Lower lobe of right lung (tissue), 2 donors: Measurements from ENCODE around the gene CNTLN. TPM values are rescaled to one million over a fixed set of nuclear protein-coding genes. Genes with fewer than 3 reads are reported as not detected.

Source experiments
- ATAC-seq, 2 donors: fragments of 200-7000 bp; cut with Tn5 transposase; one replicate each; pipeline ENCODE4 v1.9.1; 2020 to 2022; ENCODE audit warnings: mild to moderate bottlenecking in 2 of 2, moderate library complexity in 2 of 2
- DNase-seq: peaks from one replicate; pipeline ENCODE4 v3.0.0-alpha.2; 2020
- H3K27ac ChIP-seq: fragments of 200-600 bp; one replicate; pipeline ENCODE4 v1.8.0; 2022
- H3K27me3 ChIP-seq: fragments of 200-600 bp; one replicate; pipeline ENCODE4 v1.8.0; 2022; ENCODE audit warnings: low read depth
- H3K36me3 ChIP-seq: fragments of 200-600 bp; one replicate; pipeline ENCODE4 v1.8.0; 2022; ENCODE audit warnings: mild to moderate bottlenecking
- H3K4me1 ChIP-seq: fragments of 200-600 bp; one replicate; pipeline ENCODE4 v1.8.0; 2022
- H3K4me3 ChIP-seq: fragments of 200-600 bp; one replicate; pipeline ENCODE4 v1.8.0; 2022; ENCODE audit warnings: mild to moderate bottlenecking
- H3K9me3 ChIP-seq: fragments of 200-600 bp; one replicate; pipeline ENCODE4 v1.8.0; 2022
- CTCF ChIP-seq: fragments of 200-600 bp; IDR thresholded peaks from one replicate; pipeline ENCODE4 v1.8.0; 2022; ENCODE audit warnings: antibody characterized with exemption, mild to moderate bottlenecking
- intact Hi-C: fragments of 100-400 bp; cut with DNase I; formaldehyde crosslinking; loops from one replicate; pipeline ENCODE4 v1.11.0; 2022
- total RNA-seq: library from RNA; stranded (reverse); fragmentation: NEBNext Ultra II Directional; extraction: Animal tissue kit (Norgen Biotek cat#: 25700); gene quantifications from one replicate; pipeline ENCODE4 v1.2.1, GENCODE V29; 2021
- donor health status: DM: no; HTN: yes; CAD: no; lungs with severe emphysema.

Gene CNTLN
- total RNA-seq, 1 donor from 2014 or later = 9.2 TPM

- H3K36me3 ChIP-seq = no peaks in the 10 kb centered on the region
- DNase-seq (no peak), ATAC-seq (no peak)
- no peaks in the 10 kb centered on the region for H3K9me3 ChIP-seq
- no peak overlapping the region for H3K27ac ChIP-seq
- H3K27me3 ChIP-seq = no peaks in the 10 kb centered on the region
- H3K4me1 ChIP-seq = no peaks in the 10 kb centered on the region
- no peak overlapping the region for H3K4me3 ChIP-seq
- TF ChIP-seq CTCF = no peak
- intact Hi-C loops = no loop called here
Measured at GRCh38 chr9:17414986-17415385, 280.1 kb downstream of the CNTLN start.

GRCh38 chr9:17422994-17423680 lies 288.3 kb downstream of the CNTLN start:
- H3K36me3 ChIP-seq = no peaks in the 10 kb centered on the region
- DNase-seq = peak; percentile 48
- no peak overlapping the region for H3K27ac ChIP-seq
- TF ChIP-seq CTCF = no peak
- no peaks in the 10 kb centered on the region for H3K4me1 ChIP-seq
- ATAC-seq = peak; percentile 70 to 85
- H3K27me3 ChIP-seq = no peaks in the 10 kb centered on the region
- intact Hi-C loops = no loop called here
- no peaks in the 10 kb centered on the region for H3K9me3 ChIP-seq
- no peak overlapping the region for H3K4me3 ChIP-seq

- Histone ChIP-seq H3K4me1 (no peaks in the 10 kb centered on the region), H3K9me3 (no peaks in the 10 kb centered on the region), H3K36me3 (no peaks in the 10 kb centered on the region), H3K27me3 (no peaks in the 10 kb centered on the region), H3K27ac (no peak overlapping the region), H3K4me3 (no peak overlapping the region)
- intact Hi-C loops = no loop called here
- DNase-seq (no peak), ATAC-seq (peak in 1 of 2 donors; percentile 28)
- no peak for TF ChIP-seq CTCF
Measured at GRCh38 chr9:17423681-17424011, 288.8 kb downstream of the CNTLN start.

- Histone ChIP-seq H3K4me1 (no peaks in the 10 kb centered on the region), H3K4me3 (no peak overlapping the region), H3K9me3 (no peaks in the 10 kb centered on the region), H3K27me3 (no peaks in the 10 kb centered on the region), H3K36me3 (no peaks in the 10 kb centered on the region), H3K27ac (no peak overlapping the region)
- intact Hi-C loops = no loop called here
- DNase-seq (no peak), ATAC-seq (peak; percentile 43 to 53)
- no peak for TF ChIP-seq CTCF
Measured at GRCh38 chr9:17425384-17425783, 290.5 kb downstream of the CNTLN start.

GRCh38 chr9:17433526-17433925 lies 298.7 kb downstream of the CNTLN start:
- no peaks in the 10 kb centered on the region for H3K36me3 ChIP-seq
- H3K27ac ChIP-seq = no peak overlapping the region
- intact Hi-C loops = no loop called here
- DNase-seq (no peak), ATAC-seq (no peak)
- no peak for TF ChIP-seq CTCF
- no peaks in the 10 kb centered on the region for H3K27me3 ChIP-seq
- H3K4me1 ChIP-seq = no peaks in the 10 kb centered on the region
- no peak overlapping the region for H3K4me3 ChIP-seq
- H3K9me3 ChIP-seq = no peaks in the 10 kb centered on the region

GRCh38 chr9:17436854-17437253 lies 302.0 kb downstream of the CNTLN start:
- no peak for TF ChIP-seq CTCF
- Histone ChIP-seq H3K4me3 (no peak overlapping the region), H3K27me3 (no peaks in the 10 kb centered on the region), H3K36me3 (no peaks in the 10 kb centered on the region), H3K4me1 (no peaks in the 10 kb centered on the region), H3K9me3 (peaks cover 9% of the 10 kb centered on the region), H3K27ac (no peak overlapping the region)
- no peak for DNase-seq
- no peak for ATAC-seq
- intact Hi-C loops = no loop called here
